ENCODE results near the gene ZDHHC8.

ZDHHC8 gene

GRCh38 chr22:20116376-20116950, 15.1 kb upstream of the ZDHHC8 start:
- DNase-seq (ENCODE audit: low spot score): peak; percentile 59
- in situ Hi-C loops (cut with MboI; ENCODE audit: low pct_unique_long_range_greater_than_20kb, low sequenced_read_pairs, unreplicated experiment): no loop called here
- no peak for TF ChIP-seq CTCF (IDR thresholded peaks at IDR 0.05; ENCODE audit: extremely low read depth, insufficient read depth, missing control alignments)

- peak; percentile 38 for TF ChIP-seq CTCF (IDR thresholded peaks at IDR 0.05; ENCODE audit: extremely low read depth, insufficient read depth, missing control alignments)
- DNase-seq (ENCODE audit: low spot score): peak; percentile 100
- in situ Hi-C loops (cut with MboI; ENCODE audit: low pct_unique_long_range_greater_than_20kb, low sequenced_read_pairs, unreplicated experiment): no loop called here
These were observed 14.5 kb upstream of the ZDHHC8 start, which contains the start of gene TRMT2A for GRCh38 chr22:20116951-20117632. TRMT2A (minus strand) TSS chr22:20117226; CDS start chr22:20116906, 320 bp downstream.

- no peak for TF ChIP-seq CTCF (IDR thresholded peaks at IDR 0.05; ENCODE audit: extremely low read depth, insufficient read depth, missing control alignments)
- in situ Hi-C loops (cut with MboI; ENCODE audit: low pct_unique_long_range_greater_than_20kb, low sequenced_read_pairs, unreplicated experiment): no loop called here
- peak; percentile 79 for DNase-seq (ENCODE audit: low spot score)
These were observed 13.8 kb upstream of the ZDHHC8 start for GRCh38 chr22:20117633-20118299.

- TF ChIP-seq CTCF (IDR thresholded peaks at IDR 0.05; ENCODE audit: extremely low read depth, insufficient read depth, missing control alignments): no peak
- in situ Hi-C loops (cut with MboI; ENCODE audit: low pct_unique_long_range_greater_than_20kb, low sequenced_read_pairs, unreplicated experiment): no loop called here
- no peak for DNase-seq (ENCODE audit: low spot score)
These were observed 13.1 kb upstream of the ZDHHC8 start for GRCh38 chr22:20118300-20119020.

- DNase-seq (ENCODE audit: low spot score): no peak
- TF ChIP-seq CTCF (IDR thresholded peaks at IDR 0.05; ENCODE audit: extremely low read depth, insufficient read depth, missing control alignments): no peak
- in situ Hi-C loops (cut with MboI; ENCODE audit: low pct_unique_long_range_greater_than_20kb, low sequenced_read_pairs, unreplicated experiment): no loop called here
These were observed 9.7 kb upstream of the ZDHHC8 start for GRCh38 chr22:20121856-20122415.

Measured in GM13977 (cell line).